Neuronal stem cell (in vitro differentiated cells): Measurements from ENCODE around the gene SRGAP2.
"Not testable (repeated sequence)": the region's sequence is repeated elsewhere in the genome, so short reads cannot be mapped to it uniquely, and the experiment has no call there.

Source experiments
- DNase-seq: peaks from one replicate; pipeline ENCODE4 v3.0.0-alpha.2; 2013; ENCODE audit warnings: low spot score
- H2AFZ ChIP-seq: one replicate; pipeline ENCODE4 v1.6.1; 2013; ENCODE audit warnings: mild to moderate bottlenecking, low read length, inconsistent platforms
- H2AK5ac ChIP-seq: 2 replicates; pipeline ENCODE4 v1.6.1; 2013; ENCODE audit warnings: low read depth, mild to moderate bottlenecking, inconsistent platforms, low read length, moderate library complexity, mixed read lengths
- H2BK120ac ChIP-seq: 2 replicates; pipeline ENCODE4 v1.6.1; 2013; ENCODE audit warnings: low read depth, mild to moderate bottlenecking, inconsistent platforms, low read length, moderate library complexity, mixed read lengths
- H2BK12ac ChIP-seq: one replicate; pipeline ENCODE4 v1.6.1; 2013; ENCODE audit warnings: low read length, inconsistent platforms
- H2BK15ac ChIP-seq: 2 replicates; pipeline ENCODE4 v1.6.1; 2013; ENCODE audit warnings: mild to moderate bottlenecking, low read length, inconsistent platforms, mixed read lengths
- H2BK5ac ChIP-seq: one replicate; pipeline ENCODE4 v1.6.1; 2013; ENCODE audit warnings: inconsistent platforms, mild to moderate bottlenecking, low read length, moderate library complexity
- H3K14ac ChIP-seq: one replicate; pipeline ENCODE4 v1.6.1; 2013; ENCODE audit warnings: low read length, inconsistent platforms
- H3K18ac ChIP-seq: 2 replicates; pipeline ENCODE4 v1.6.1; 2013; ENCODE audit warnings: low read length, inconsistent platforms
- H3K23ac ChIP-seq: 2 replicates; pipeline ENCODE4 v1.6.1; 2013; ENCODE audit warnings: low read depth, mild to moderate bottlenecking, mixed read lengths, low read length, inconsistent platforms; ENCODE audit not compliant: poor library complexity
- H3K27ac ChIP-seq: replicated peaks from 3 replicates; pipeline ENCODE4 v1.5.1; 2013; ENCODE audit warnings: low read length, inconsistent platforms
- H3K27me3 ChIP-seq, 3 experiments: 2 replicates each; pipeline ENCODE4 v1.6.1; 2013; ENCODE audit warnings: low read length in 3 of 3, mild to moderate bottlenecking in 2 of 3, inconsistent platforms in 1 of 3, low read depth in 1 of 3, mixed read lengths in 1 of 3, moderate library complexity in 1 of 3; ENCODE audit not compliant: control insufficient read depth in 3 of 3, insufficient read depth in 3 of 3
- H3K36me3 ChIP-seq, 2 donors: replicated peaks in 1 of 2; 2 replicates each; pipeline ENCODE4 v1.6.1; 2013; ENCODE audit warnings: low read length in 2 of 2; ENCODE audit not compliant: control insufficient read depth in 2 of 2, insufficient read depth in 2 of 2
- H3K4ac ChIP-seq: 2 replicates; pipeline ENCODE4 v1.6.1; 2013; ENCODE audit warnings: inconsistent platforms, mild to moderate bottlenecking, low read length, moderate library complexity
- H3K4me1 ChIP-seq, 2 donors: 1 replicate in 1 of 2; 2 replicates in 1 of 2; pipeline ENCODE4 v1.6.1; 2013; ENCODE audit warnings: low read length in 2 of 2, low read depth in 1 of 2; ENCODE audit not compliant: control insufficient read depth in 2 of 2, insufficient read depth in 1 of 2
- H3K4me2 ChIP-seq: one replicate; pipeline ENCODE4 v1.6.1; 2013; ENCODE audit warnings: mild to moderate bottlenecking, low read length, inconsistent platforms; ENCODE audit not compliant: insufficient read depth, poor library complexity, severe bottlenecking
- H3K4me3 ChIP-seq, 2 donors: 2 replicates each; pipeline ENCODE4 v1.5.1; 2013; ENCODE audit warnings: low read length in 2 of 2, mild to moderate bottlenecking in 2 of 2, inconsistent platforms in 1 of 2, moderate library complexity in 1 of 2
- H3K79me1 ChIP-seq: one replicate; pipeline ENCODE4 v1.6.1; 2013; ENCODE audit warnings: low read depth, mild to moderate bottlenecking, inconsistent platforms, low read length, moderate library complexity
- H3K9ac ChIP-seq: one replicate; pipeline ENCODE4 v1.6.1; 2013; ENCODE audit warnings: mild to moderate bottlenecking, low read depth, low read length, inconsistent platforms; ENCODE audit not compliant: poor library complexity
- H3K9me3 ChIP-seq, 2 donors: replicated peaks in 1 of 2; 2 replicates each; pipeline versions ENCODE3 to v1.6.1; 2013; ENCODE audit warnings: low read length in 2 of 2, mild to moderate bottlenecking in 2 of 2, inconsistent platforms in 1 of 2, low read depth in 1 of 2, mixed read lengths in 1 of 2, moderate library complexity in 1 of 2; ENCODE audit not compliant: control insufficient read depth in 2 of 2, insufficient read depth in 1 of 2
- H4K8ac ChIP-seq: one replicate; pipeline ENCODE4 v1.6.1; 2013; ENCODE audit warnings: low read depth, mild to moderate bottlenecking, inconsistent platforms, low read length, moderate library complexity
- H4K91ac ChIP-seq: one replicate; pipeline ENCODE4 v1.6.1; 2013; ENCODE audit warnings: low read length, low read depth, mild to moderate bottlenecking, inconsistent platforms; ENCODE audit not compliant: poor library complexity
- WGBS, 2 donors: extraction: QIAGEN DNeasy Blood & Tissue Kit; methylation state at CpG; one replicate each; pipeline ENCODE4 v1.1.7; 2013; ENCODE audit warnings: missing lambda C conversion rate in 2 of 2, mixed read lengths in 1 of 2; ENCODE audit not compliant: insufficient read length in 2 of 2, insufficient replicate concordance in 1 of 2; ENCODE audit errors: extremely low coverage in 2 of 2; 5-methylcytosine and 5-hydroxymethylcytosine counted together

Gene SRGAP2

DNA sequence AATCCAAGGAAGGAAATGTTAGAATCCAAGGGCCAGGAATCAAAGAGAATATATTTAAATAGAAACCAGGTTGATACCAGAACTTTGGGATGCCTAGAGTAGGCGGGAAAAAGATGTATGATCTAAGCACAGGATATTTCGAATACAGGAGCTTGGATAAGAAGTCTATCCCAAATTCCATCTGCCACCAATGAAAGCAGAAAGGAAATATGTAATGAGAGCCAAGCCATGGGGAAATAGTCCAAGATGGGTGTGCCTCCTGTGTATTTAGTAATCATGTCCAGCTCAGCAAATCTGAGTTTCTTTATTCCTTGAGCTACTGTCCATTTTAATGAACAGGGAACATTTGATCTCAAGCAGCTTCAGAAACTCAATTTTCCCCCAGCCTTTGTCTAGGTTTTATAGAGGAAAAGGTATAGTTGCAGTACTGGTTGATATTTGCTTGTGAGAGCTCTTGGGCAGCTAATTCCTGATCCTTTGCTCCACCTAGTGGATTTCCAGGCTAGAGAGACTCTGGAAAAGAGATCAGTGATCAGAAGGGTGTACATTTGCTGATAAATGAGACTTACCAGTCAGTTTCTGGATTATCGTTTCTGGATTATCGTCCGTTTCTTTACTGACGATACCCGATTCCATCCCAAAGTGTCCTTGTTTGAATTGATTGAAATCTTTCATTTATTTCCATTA is 29.0 kb upstream of the SRGAP2 start:
- H2BK12ac ChIP-seq, H3K4me2 ChIP-seq, H2AFZ ChIP-seq, H4K91ac ChIP-seq, H3K4ac ChIP-seq, H3K4me3 ChIP-seq, H3K23ac ChIP-seq, H3K18ac ChIP-seq, H2AK5ac ChIP-seq, H3K79me1 ChIP-seq, H3K36me3 ChIP-seq, H3K9me3 ChIP-seq, H3K9ac ChIP-seq, H2BK120ac ChIP-seq, H3K14ac ChIP-seq, H3K27me3 ChIP-seq, H3K4me1 ChIP-seq, DNase-seq, H2BK5ac ChIP-seq, H3K27ac ChIP-seq, H2BK15ac ChIP-seq, H4K8ac ChIP-seq: not testable (repeated sequence)
- WGBS, 2 donors = no CpG with 5 or more reads among the region's 7 CpGs

DNA sequence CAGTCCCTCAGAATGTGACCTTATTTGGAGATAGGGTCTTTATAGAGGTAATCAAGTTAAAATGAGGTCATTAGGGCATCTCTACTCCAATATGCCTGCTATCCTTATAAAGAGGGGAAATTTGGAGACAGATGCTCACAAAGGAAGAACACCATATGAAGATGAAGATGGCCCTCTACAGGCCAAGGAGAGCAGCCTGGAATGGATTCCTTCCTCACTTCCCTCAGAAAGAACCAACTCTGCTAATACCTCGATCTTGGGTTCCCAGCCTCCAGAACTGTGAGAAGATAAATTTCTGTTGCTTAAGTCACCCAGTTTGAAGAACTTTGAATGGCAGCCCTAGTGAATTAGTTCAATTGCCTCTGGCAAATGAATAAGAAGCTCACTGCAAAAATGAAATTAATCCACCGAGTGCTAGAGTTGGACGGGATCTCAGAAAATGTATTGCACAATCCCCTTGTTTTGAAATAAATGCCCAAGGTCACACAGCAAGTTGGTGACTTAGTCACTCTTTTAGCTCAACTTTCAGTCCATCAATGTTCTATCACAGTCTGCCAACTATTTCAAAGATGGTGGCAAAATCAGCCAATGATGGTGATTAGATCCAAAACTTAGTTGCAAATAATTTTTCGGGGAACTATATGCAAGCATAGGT is 27.8 kb upstream of the SRGAP2 start:
- not testable (repeated sequence) for H3K79me1 ChIP-seq, H4K8ac ChIP-seq, H3K4me3 ChIP-seq, H3K18ac ChIP-seq, H3K36me3 ChIP-seq, H2AFZ ChIP-seq, H3K9ac ChIP-seq, H2BK120ac ChIP-seq, H3K27me3 ChIP-seq, H3K27ac ChIP-seq, H3K4me1 ChIP-seq, H3K23ac ChIP-seq, H2BK12ac ChIP-seq, H3K4me2 ChIP-seq, H2BK15ac ChIP-seq, H2AK5ac ChIP-seq, H4K91ac ChIP-seq, H3K4ac ChIP-seq, H3K9me3 ChIP-seq, DNase-seq, H2BK5ac ChIP-seq, H3K14ac ChIP-seq
- no CpG with 5 or more reads among the region's 4 CpGs for WGBS, 2 donors

DNA sequence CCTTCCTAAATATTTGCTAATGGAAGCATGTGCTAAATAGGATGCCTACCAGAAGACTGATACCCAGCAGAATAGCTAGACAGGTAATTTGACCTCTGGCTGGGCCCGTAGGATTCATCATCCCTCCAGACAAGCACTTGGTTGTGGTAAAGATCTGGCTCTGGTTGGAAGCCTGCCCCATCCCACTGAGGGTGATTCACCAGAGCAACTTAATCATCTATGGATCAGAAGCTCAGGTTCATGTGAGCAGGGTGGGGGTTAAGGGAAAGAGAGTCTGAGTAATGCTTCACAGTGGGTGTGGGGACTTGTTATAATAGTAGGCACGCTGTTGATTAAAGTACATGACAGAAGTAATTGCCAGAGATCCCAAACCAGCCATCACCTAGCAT is 27.2 kb upstream of the SRGAP2 start:
- WGBS, 2 donors = no CpG with 5 or more reads among the region's 2 CpGs
- H3K4me2 ChIP-seq, H3K27me3 ChIP-seq, H3K9me3 ChIP-seq, H2AFZ ChIP-seq, DNase-seq, H3K79me1 ChIP-seq, H2BK15ac ChIP-seq, H3K9ac ChIP-seq, H2BK120ac ChIP-seq, H2AK5ac ChIP-seq, H4K91ac ChIP-seq, H4K8ac ChIP-seq, H3K4me1 ChIP-seq, H2BK5ac ChIP-seq, H3K4me3 ChIP-seq, H3K23ac ChIP-seq, H3K18ac ChIP-seq, H3K14ac ChIP-seq, H3K4ac ChIP-seq, H3K27ac ChIP-seq, H3K36me3 ChIP-seq, H2BK12ac ChIP-seq: not testable (repeated sequence)

DNA sequence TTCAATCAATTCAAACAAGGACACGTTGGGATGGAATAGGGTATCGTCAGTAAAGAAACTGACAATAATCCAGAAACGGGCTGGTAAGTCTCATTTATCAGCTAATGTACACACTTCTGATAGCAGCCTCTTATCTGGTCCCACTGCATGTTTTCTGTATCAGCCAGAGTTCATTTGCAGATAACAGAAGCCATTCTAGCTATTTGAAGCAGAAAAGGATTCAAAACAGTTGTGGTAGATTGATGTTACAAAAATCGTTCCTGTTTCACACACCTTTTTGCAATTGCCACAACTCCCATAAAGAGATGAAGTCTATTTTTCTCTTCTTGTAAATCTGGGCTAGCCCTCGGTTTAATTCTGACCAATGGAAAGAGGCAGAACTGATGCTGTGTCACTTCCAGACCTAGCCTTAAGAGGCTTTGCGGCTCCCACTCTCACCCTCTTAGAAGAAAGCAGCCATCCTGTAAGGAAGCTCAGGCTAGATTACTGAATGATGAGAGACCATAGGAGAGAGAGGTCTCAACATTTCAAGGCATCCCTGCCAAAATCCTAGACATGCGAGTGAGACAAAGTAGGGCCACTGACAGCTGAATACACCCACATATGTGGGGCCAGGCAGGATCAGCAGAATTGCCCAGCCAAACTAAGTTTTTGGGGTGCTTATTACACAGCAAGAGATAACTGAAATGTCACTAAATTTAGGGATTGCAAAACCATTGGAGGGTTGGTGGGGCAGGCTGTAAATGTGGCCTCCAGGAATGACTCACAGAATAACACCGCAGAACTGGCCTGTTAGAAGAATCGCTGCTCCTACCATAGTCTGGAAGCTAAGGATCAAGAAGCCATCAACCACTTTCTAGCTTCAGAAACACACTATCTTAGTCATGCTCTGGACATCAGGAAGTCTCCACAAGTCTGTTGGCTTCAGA is 25.0 kb upstream of the SRGAP2 start:
- not testable (repeated sequence) for H3K14ac ChIP-seq, H2AFZ ChIP-seq, H3K4me2 ChIP-seq, H2BK5ac ChIP-seq, H3K36me3 ChIP-seq, H4K8ac ChIP-seq, H3K27me3 ChIP-seq, H3K18ac ChIP-seq, H3K9me3 ChIP-seq, H2AK5ac ChIP-seq, H4K91ac ChIP-seq, H3K23ac ChIP-seq, H2BK120ac ChIP-seq, H2BK15ac ChIP-seq, H3K27ac ChIP-seq, DNase-seq, H3K4me1 ChIP-seq, H3K9ac ChIP-seq, H3K79me1 ChIP-seq, H2BK12ac ChIP-seq, H3K4me3 ChIP-seq, H3K4ac ChIP-seq
- no CpG with 5 or more reads among the region's 9 CpGs for WGBS, 2 donors
